Activated T-cell treated with anti-CD3 and anti-CD28 coated beads, Interleukin-2, amount 50 U/mL, for 72 hours (primary cell): ENCODE data around the gene SMTNL1. TPM values are rescaled to one million over a fixed set of nuclear protein-coding genes. Genes with fewer than 3 reads are reported as not detected.

ENCODE experiments used
- ATAC-seq, 2 donors: fragments of 150-1000 bp; cut with Tn5 transposase; replicated peaks in 1 of 2; 2 replicates each; pipeline ENCODE4 v1.10.0; 2021; ENCODE audit warnings: moderate library complexity in 2 of 2, mild to moderate bottlenecking in 1 of 2
- DNase-seq, 2 donors: peaks; one replicate each; pipeline ENCODE4 v3.0.0; 2021 to 2022; ENCODE audit warnings: mixed read lengths in 1 of 2
- H3K27ac Mint-ChIP-seq: one replicate; pipeline ENCODE4 v1.8.0; 2022; ENCODE audit warnings: mild to moderate bottlenecking, moderate library complexity, mixed read lengths
- H3K27me3 Mint-ChIP-seq: one replicate; pipeline ENCODE4 v1.8.0; 2022; ENCODE audit warnings: low read depth, mixed read lengths
- H3K36me3 Mint-ChIP-seq, 2 donors: one replicate each; pipeline ENCODE4 v1.8.0; 2022; ENCODE audit warnings: mixed read lengths in 2 of 2, mild to moderate bottlenecking in 1 of 2; ENCODE audit not compliant: insufficient read depth in 2 of 2
- H3K4me1 Mint-ChIP-seq: one replicate; pipeline ENCODE4 v1.8.0; 2022; ENCODE audit warnings: low read depth, mixed read lengths
- H3K4me3 Mint-ChIP-seq, 2 donors: one replicate each; pipeline ENCODE4 v1.8.0; 2022; ENCODE audit warnings: mild to moderate bottlenecking in 2 of 2, mixed read lengths in 2 of 2, moderate library complexity in 2 of 2
- H3K9me3 Mint-ChIP-seq, 2 donors: one replicate each; pipeline ENCODE4 v1.8.0; 2022; ENCODE audit warnings: mixed read lengths in 2 of 2
- total RNA-seq, 2 donors: library from RNA; stranded (reverse); gene quantifications; one replicate each; pipeline ENCODE4 v1.2.3, GENCODE V29; 2022

SMTNL1 gene
- total RNA-seq, 2 donors from 2014 or later: not detected

DNA sequence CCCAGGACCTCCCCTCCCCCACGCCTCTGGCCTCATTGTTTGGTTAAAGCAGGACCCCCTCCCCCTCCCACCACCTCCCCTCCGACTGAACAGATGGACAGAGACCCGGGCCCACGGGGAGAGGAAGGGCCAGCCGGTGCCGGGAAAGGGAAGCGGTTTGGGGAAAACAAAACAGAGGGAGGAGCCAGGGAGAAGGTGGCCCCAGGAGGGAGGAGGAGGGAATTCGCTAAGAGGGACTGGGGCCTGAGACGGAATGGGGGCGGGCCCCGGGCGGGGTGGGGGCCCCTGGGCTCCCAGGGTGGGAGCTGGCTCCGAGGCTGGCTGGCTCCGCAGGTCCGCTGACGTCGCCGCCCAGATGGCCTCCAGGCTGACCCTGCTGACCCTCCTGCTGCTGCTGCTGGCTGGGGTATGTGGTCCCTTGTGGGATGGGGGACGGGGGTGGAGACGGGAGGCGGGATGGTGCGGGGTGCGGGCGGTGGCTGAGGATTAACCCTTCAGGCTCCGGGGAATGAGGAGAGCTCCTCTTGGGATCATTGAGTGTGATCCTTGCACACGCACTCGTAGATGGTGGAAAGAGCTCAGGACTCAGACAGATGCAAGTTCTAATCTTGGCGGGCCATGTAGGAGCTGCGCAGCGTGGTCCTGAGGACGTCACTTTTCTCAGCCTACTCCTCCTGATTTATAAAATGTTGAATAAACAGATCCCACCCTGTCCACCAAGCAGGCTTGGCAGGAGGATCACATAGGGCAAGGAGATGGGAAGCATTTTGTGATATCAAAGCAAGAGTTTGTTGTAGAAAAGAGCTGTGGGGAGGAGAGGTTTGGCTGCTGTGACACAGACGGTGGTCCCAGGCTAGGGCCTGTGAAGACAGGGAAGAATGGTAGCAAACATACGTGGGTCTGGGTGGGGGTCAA lies 60.8 kb downstream of the SMTNL1 start:
- ATAC-seq (no peak), DNase-seq (no peak)
- peaks cover 4% of the 10 kb centered on the region for H3K4me1 Mint-ChIP-seq
- H3K36me3 Mint-ChIP-seq: no peaks in the 10 kb centered on the region
- no peak overlapping the region for H3K27ac Mint-ChIP-seq
- H3K27me3 Mint-ChIP-seq: peaks cover 37% of the 10 kb centered on the region
- H3K4me3 Mint-ChIP-seq: no peak overlapping the region
- H3K9me3 Mint-ChIP-seq: no peaks in the 10 kb centered on the region

DNA sequence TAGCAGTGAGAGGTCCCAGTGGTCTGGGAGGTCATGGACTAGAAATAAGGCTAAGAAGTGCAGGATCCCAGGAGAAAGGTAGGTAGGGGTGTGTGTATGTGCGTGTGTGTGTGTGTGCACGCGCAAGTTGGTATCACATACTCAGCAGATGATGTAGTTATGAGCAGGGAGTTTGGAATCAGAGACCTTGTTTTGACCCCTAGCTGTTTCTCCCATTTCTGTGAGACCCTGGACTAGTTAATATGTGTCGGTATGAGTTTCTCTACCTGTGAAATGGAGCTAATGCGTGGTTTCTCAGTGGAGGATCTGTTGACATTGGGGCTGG lies 61.4 kb downstream of the SMTNL1 start:
- Mint-ChIP-seq H3K36me3 (no peaks in the 10 kb centered on the region), H3K4me3 (no peak overlapping the region), H3K27me3 (peaks cover 37% of the 10 kb centered on the region), H3K27ac (no peak overlapping the region), H3K4me1 (peaks cover 4% of the 10 kb centered on the region), H3K9me3 (no peaks in the 10 kb centered on the region)
- DNase-seq: no peak
- ATAC-seq: no peak

DNA sequence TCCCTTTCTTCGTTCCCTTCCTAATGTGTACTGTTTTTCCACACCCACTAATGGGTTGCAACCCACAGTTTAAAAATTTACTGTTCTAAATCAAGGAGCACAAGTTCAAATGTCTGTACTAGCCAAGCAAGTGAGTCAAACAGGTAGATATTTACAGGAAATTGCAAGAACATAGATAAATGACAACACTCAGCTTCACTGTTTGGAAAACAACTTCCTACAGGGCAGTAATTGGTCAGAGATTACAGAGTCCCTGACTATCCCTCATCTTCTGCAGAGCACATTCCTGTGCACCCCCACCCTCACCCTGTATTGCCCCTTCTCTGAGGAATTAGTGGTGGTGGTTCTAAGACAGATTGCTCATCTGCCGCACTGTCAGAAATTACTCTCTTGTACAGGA lies 62.0 kb downstream of the SMTNL1 start:
- Mint-ChIP-seq H3K36me3 (no peaks in the 10 kb centered on the region), H3K9me3 (no peaks in the 10 kb centered on the region), H3K4me1 (peaks cover 4% of the 10 kb centered on the region), H3K27me3 (peaks cover 33% of the 10 kb centered on the region), H3K27ac (no peak overlapping the region), H3K4me3 (no peak overlapping the region)
- no peak for DNase-seq
- no peak for ATAC-seq

Other genes with a start within 250 kb of the SMTNL1 start
- gene TNKS1BP1, start 212.6 kb upstream of the SMTNL1 start, total RNA-seq: 10 to 100 TPM; 16.9 to 23.8 TPM
- 100 to 1,000 TPM; 213 to 254 TPM for gene SSRP1, start 201.7 kb upstream of the SMTNL1 start, total RNA-seq
- gene P2RX3, start 199.2 kb upstream of the SMTNL1 start, total RNA-seq: not detected
- gene PRG3, start 156.4 kb upstream of the SMTNL1 start, total RNA-seq: not detected
- gene PRG2, start 146.9 kb upstream of the SMTNL1 start, total RNA-seq: 1 to 10 TPM; 3.9 to 5.2 TPM
- 100 to 1,000 TPM; 159 to 169 TPM for gene SLC43A3, start 110.5 kb upstream of the SMTNL1 start, total RNA-seq
- 1 to 10 TPM in 1 of 2 donors, under 1 TPM in 1; 0.97 to 1.1 TPM for gene RTN4RL2, start 77.1 kb upstream of the SMTNL1 start, total RNA-seq
- 10 to 100 TPM; 43.6 to 53.9 TPM for gene SLC43A1, start 21.9 kb upstream of the SMTNL1 start, total RNA-seq
- gene TIMM10, start 6.8 kb upstream of the SMTNL1 start, total RNA-seq: 100 to 1,000 TPM; 106 to 107 TPM
- gene UBE2L6, start 30.1 kb downstream of the SMTNL1 start, total RNA-seq: 100 to 1,000 TPM; 144 to 180 TPM
- gene SERPING1, start 60.1 kb downstream of the SMTNL1 start, total RNA-seq: not detected
- gene YPEL4, start 112.3 kb downstream of the SMTNL1 start, total RNA-seq: 1 to 10 TPM; 1.1 to 1.3 TPM
- gene CLP1, start 120.2 kb downstream of the SMTNL1 start, total RNA-seq: 10 to 100 TPM; 15.1 to 16.1 TPM
- gene ZDHHC5, start 130.5 kb downstream of the SMTNL1 start, total RNA-seq: 10 to 100 TPM; 62.8 to 62.9 TPM
- 10 to 100 TPM; 19.8 to 20.0 TPM for gene MED19, start 174.6 kb downstream of the SMTNL1 start, total RNA-seq
- gene TMX2, start 175.0 kb downstream of the SMTNL1 start, total RNA-seq: 10 to 100 TPM; 54.2 to 69.8 TPM
- 100 to 1,000 TPM; 147 to 162 TPM for gene SELENOH, start 203.9 kb downstream of the SMTNL1 start, total RNA-seq
- gene BTBD18, start 214.2 kb downstream of the SMTNL1 start, total RNA-seq: not detected
- gene CTNND1, start 224.2 kb downstream of the SMTNL1 start, total RNA-seq: 10 to 100 TPM in 1 of 2 donors, 1 to 10 TPM in 1; 6.3 to 10.6 TPM